Glomerular visceral epithelial cell (primary cell): ENCODE measurements around the gene CYRIA.

Source experiments
- DNase-seq: peaks from one replicate; pipeline ENCODE4 v3.0.0-alpha.2; 2016; ENCODE audit errors: extremely low spot score

Gene CYRIA

GRCh38 chr2:16650287-16651249, 15.1 kb downstream of the CYRIA start:
- DNase-seq = peak; percentile 38

- no peak for DNase-seq
Observed at GRCh38 chr2:16649353-16650286, 16.0 kb downstream of the CYRIA start.

- no peak for DNase-seq
Observed at GRCh38 chr2:16647992-16648617, 17.5 kb downstream of the CYRIA start.

- no peak for DNase-seq
Observed at GRCh38 chr2:16645775-16646559, 19.7 kb downstream of the CYRIA start.

- DNase-seq = no peak
Observed at GRCh38 chr2:16645088-16645487, 20.5 kb downstream of the CYRIA start.

GRCh38 chr2:16644221-16644925, 21.3 kb downstream of the CYRIA start:
- DNase-seq = peak; percentile 55

- no peak for DNase-seq
Observed at GRCh38 chr2:16643099-16643498, 22.5 kb downstream of the CYRIA start.

GRCh38 chr2:16642088-16642487, 23.5 kb downstream of the CYRIA start:
- no peak for DNase-seq

- no peak for DNase-seq
Observed at GRCh38 chr2:16641509-16641908, 24.1 kb downstream of the CYRIA start.

- no peak for DNase-seq
Observed at GRCh38 chr2:16640867-16641266, 24.8 kb downstream of the CYRIA start.

GRCh38 chr2:16640001-16640700, 25.5 kb downstream of the CYRIA start:
- DNase-seq = no peak

- DNase-seq = no peak
Observed at GRCh38 chr2:16639431-16639830, 26.2 kb downstream of the CYRIA start.

- DNase-seq = no peak
Observed at GRCh38 chr2:16638946-16639345, 26.7 kb downstream of the CYRIA start.

GRCh38 chr2:16637304-16637703, 28.3 kb downstream of the CYRIA start:
- no peak for DNase-seq

GRCh38 chr2:16635791-16636699, 29.6 kb downstream of the CYRIA start:
- peak; percentile 54 for DNase-seq

GRCh38 chr2:16633621-16634430, 31.8 kb downstream of the CYRIA start:
- DNase-seq = peak; percentile 92

GRCh38 chr2:16632598-16632997, 33.0 kb downstream of the CYRIA start:
- DNase-seq = no peak

- DNase-seq = no peak
Observed at GRCh38 chr2:16630463-16630862, 35.2 kb downstream of the CYRIA start.
